Right forelimb (tissue), 1 donor: ENCODE results near the gene TPD52L2.
"Not testable (repeated sequence)": the region's sequence is repeated elsewhere in the genome, so short reads cannot be mapped to it uniquely, and the experiment has no call there.

ENCODE experiments used
- DNase-seq: peaks from one replicate; pipeline ENCODE4 v3.0.0-alpha.2; 2018

Gene TPD52L2

DNA sequence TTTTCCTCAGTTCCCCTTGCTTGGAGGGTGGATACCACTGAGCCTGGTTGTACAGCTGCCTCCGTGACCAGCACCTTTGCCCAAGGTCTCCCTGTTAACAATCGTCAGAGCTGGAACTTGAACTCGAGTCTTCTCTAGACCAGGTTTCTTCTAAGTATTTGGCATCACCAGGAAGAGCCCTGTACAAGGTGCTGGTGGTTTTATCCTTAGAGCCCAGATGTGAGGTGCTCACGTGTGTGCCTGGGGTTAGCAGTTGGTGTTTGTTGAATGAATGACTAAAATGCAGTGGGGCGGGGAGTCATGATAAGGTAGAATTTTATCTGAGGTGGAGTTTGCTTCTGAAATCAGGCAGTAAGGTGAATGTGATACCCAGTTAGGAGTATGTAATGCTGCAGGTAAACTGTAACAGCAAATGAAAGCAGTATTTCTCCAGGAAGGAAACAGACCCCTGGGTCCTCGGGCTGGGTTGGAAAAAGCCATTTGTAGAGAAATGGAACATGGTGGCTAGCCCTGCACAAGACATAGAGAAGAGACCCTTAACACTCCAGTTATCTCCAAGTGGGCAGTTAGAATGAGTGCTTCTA is 33.0 kb downstream of the TPD52L2 start:
- no peak for DNase-seq

DNA sequence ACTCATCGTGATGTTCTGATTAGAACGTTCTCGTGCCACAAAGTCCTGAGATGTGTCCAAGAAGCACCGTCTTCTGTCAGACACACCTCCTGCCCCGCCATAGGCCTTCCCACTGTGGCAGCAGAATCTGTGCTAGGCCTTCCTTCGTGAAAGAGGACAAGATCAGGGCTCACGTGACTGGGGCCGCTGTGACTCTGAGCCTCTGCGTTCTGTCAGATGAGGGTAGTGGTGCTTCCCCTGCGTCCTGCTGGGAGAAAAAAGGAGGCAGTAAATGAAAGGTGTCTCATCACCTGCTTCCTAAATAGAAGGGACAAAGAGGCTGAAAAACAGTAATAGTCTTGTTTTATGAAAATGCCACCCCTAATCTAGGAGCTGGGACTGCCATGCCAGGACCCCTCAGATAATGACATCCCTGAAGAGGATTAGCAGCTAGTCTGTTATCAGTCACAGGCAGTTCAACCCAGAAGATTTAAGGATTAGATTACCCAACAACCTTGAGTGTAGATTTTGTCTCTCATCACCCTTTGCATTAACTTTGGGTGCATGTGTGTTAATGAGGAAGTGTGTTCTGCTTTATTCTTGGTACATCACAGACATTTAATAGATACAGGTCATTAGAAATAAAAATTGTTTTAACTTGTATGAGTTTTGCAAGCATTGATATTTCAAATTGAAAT is 34.0 kb downstream of the TPD52L2 start:
- DNase-seq: no peak

DNA sequence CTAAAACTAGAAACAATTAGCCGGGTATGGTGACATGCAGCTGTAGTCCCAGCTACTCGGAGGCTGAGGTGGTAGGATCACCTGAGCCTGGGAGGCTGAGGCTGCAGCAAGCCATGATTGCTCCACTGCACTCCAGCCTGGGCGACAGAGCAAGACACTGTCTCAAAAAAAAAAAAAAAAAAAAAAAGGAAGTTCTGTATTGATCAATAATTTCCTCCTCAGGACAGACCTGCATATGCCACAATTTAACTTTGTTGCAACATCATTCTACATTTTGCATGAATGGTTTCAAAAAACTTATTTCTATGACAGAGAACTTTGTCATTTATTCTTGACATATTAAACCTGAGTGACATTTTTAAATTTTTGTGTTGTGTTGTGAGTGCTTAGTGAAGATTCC is 35.3 kb downstream of the TPD52L2 start:
- no peak for DNase-seq

DNA sequence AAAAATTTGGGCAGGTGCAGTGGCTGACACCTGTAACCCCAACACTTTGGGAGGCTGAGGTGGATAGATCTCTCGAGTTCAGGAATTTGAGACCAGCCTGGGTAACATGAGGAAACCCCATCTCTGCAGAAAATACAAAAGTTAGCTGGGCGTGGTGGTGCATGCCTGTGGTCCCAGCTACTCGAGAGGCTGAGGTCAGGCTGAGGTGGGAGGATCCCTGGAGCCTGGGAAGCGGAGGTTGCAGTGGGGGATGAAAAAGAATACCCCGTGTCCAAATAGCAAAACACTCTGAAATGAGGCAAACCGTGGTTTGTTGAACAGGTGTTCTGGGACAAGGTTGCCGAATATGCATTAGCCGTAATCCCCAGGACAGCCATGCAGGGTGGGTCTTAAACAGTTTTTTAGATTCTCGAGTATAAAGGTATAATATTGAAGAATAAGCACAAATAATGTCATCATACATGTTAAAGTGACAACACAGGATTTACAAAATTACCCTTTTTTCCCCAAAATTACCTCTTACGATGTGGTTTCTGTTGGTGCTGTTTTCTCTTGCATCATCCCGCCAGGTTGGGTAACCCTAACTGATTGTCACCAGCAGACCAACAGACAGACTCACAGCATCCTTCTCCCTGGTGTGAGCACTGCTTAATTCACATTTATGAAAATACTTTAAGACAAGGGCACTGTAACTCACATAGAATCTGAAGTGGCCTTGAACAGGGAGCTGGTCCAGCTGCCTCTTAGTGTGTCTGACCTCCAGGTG is 38.9 kb downstream of the TPD52L2 start:
- no peak for DNase-seq

GRCh38 chr20:63908008-63908682 is 43.1 kb downstream of the TPD52L2 start:
- DNase-seq: no peak

GRCh38 chr20:63911176-63911575 is 46.1 kb downstream of the TPD52L2 start:
- no peak for DNase-seq

- no peak for DNase-seq
Observed at GRCh38 chr20:63913768-63914167, 48.7 kb downstream of the TPD52L2 start.

DNA sequence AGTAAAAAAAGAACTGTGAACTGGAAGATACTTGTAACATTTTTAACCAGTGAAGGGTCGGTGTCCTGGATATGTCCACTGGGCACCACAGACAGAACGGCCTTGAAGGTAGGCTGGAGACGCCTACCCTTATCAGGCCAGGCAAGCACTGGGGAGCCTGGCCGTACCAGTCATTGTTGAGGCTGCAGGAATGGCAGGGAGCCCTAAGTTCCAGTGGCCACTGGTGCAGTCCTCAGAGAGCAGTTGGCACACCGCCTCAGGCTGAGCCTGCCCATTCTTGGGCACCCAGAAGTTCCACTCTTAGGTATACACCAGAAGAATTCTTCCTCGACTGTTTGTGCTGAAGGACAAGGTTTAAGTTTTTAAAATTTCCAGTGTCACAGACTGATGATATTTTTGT is 50.4 kb downstream of the TPD52L2 start:
- no peak for DNase-seq

GRCh38 chr20:63916371-63916939 is 51.4 kb downstream of the TPD52L2 start:
- not testable (repeated sequence) for DNase-seq

DNA sequence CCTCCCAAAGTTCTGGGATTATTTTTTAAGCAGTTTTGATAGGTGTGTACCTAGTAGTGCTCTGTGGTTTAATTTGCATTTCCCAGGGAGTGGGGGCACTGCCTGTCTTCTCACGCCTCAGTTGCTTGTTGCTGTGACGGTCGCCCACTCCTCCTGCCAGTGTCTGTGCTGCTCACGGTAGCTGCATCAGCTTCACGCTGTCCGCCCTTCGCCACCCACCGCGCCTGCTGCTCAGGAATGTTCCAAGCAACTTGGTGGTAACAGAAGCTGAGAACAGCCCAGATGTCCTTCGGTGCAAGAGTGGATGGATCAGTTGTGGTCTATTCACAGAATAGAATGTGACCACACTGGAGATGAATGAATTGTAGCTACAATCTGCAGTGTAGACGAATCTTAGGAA is 52.7 kb downstream of the TPD52L2 start:
- DNase-seq: no peak

DNA sequence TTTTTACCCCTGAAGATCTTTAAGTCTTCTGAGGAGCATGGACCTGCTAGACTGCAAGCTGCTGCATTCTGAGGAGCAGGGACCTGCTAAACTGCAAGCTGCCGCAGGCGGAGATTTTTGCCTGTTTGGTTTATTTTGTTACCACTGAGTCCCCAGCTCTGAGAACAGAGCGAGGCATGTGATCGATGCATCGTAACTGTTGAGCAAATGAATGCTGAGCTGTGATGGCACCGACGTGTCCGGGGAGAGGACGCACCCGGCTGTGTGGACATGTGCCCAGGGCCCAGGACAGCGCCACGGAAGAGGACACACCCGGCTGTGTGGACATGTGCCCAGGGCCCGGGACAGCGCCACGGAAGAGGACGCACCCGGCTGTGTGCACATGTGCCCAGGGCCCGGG is 54.1 kb downstream of the TPD52L2 start:
- no peak for DNase-seq

DNA sequence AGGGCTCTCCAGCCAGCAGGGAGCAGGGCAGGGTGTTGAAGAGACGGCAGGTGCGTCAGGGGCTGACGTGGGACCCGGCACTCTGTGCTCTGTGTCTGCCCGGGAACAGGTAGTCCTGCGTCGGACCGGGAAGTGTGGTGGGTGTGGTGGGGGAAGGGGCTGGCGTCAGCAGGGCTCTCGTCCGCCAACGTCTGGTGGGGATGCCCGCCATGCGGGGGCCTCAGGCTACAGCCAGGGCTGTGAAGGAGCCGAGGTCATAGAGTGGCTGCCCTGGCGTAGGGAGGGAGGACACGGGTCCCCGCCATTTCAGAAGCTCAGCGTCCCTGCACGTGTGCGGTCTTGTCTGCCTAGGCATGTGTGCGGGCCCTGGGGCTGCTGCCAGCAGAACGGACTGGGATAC is 55.2 kb downstream of the TPD52L2 start:
- no peak for DNase-seq

- no peak for DNase-seq
Observed at GRCh38 chr20:63923651-63924050, 58.6 kb downstream of the TPD52L2 start.

- DNase-seq: no peak
Observed at GRCh38 chr20:63924241-63924640, 59.2 kb downstream of the TPD52L2 start.

DNA sequence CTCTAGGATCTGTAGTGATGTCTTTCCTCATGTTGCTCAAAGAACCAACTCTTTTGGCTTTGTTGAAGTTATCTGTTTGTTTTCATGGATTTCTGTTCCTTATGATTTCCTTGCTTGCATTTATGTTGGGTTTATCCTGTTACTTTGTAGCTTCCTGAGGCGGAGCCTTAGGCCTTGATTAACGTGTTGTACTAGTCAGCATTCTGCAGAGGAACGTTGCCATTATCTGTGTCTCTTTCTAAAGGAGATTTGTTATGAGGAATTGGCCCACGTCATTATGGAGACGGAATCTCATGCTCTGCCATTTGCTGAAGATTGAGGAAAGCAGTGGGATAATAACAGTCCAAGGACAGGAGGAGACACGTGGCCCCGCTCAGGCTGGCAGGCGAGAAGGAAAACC is 61.2 kb downstream of the TPD52L2 start:
- no peak for DNase-seq

DNA sequence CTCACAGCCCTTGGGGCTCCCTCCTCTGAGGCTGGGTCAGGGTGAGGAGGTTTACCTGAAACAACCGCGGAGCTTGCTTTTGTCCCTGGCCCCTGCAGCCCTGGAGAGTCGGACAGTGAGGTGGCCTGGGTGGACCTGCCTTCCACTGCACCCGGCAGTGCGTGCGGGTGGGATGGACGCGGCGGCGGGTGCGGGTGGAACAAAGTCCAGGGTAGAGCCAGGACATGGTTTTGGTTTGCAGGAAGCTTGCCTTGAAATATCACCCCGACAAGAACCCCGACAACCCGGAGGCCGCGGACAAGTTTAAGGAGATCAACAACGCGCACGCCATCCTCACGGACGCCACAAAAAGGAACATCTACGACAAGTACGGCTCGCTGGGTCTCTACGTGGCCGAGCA is 64.0 kb downstream of the TPD52L2 start:
- no peak for DNase-seq

GRCh38 chr20:63929473-63929883 is 64.4 kb downstream of the TPD52L2 start:
- not testable (repeated sequence) for DNase-seq

- DNase-seq: no peak
Observed at GRCh38 chr20:63930971-63931553, 66.0 kb downstream of the TPD52L2 start.

DNA sequence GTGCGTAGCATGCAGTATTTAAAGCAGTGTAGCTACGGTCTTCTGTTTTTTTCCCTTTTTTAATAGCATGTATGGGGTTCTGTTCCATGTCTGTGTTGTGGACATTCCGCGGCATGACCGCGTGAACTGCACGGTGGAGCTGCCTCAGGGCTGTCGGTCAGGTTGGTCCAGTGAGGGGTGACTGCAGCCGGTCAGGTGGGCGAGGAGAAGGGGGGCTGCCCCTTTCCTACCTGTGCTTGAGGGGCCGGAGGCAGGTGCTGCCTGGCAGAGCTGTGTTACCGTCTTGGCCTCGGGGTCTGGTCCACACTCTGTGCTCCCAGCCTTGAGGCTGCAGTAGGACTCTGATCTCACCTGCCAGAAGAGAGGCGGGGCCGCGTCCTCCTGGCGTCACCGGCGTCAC is 66.7 kb downstream of the TPD52L2 start:
- no peak for DNase-seq

GRCh38 chr20:63932606-63933160 is 67.6 kb downstream of the TPD52L2 start:
- no peak for DNase-seq

GRCh38 chr20:63933646-63934045 is 68.6 kb downstream of the TPD52L2 start:
- no peak for DNase-seq

- DNase-seq: no peak
Observed at GRCh38 chr20:63934271-63935068, 69.4 kb downstream of the TPD52L2 start.
